NCI-H2171 (cell line): ENCODE results near the gene YARS1.
"Not testable (repeated sequence)": the region's sequence is repeated elsewhere in the genome, so short reads cannot be mapped to it uniquely, and the experiment has no call there.

Source experiments
- DNase-seq: peaks from one replicate; lab custom pipeline; 2025; lab: John Stamatoyannopoulos, UW

YARS1 gene

GRCh38 chr1:32817815-32818786 is 943 bp upstream of the YARS1 start:
- DNase-seq: peak; percentile 87

GRCh38 chr1:32816676-32817158 is 441 bp downstream of the YARS1 start:
- no peak for DNase-seq

GRCh38 chr1:32813941-32814739 is 3.0 kb downstream of the YARS1 start:
- DNase-seq: no peak

GRCh38 chr1:32811917-32812316 is 5.2 kb downstream of the YARS1 start:
- DNase-seq: no peak

- no peak for DNase-seq
These were observed 5.9 kb downstream of the YARS1 start for GRCh38 chr1:32811265-32811664.

GRCh38 chr1:32810358-32810757 is 6.8 kb downstream of the YARS1 start:
- no peak for DNase-seq

- no peak for DNase-seq
These were observed 8.6 kb downstream of the YARS1 start for GRCh38 chr1:32808580-32808979.

- no peak for DNase-seq
These were observed 10.1 kb downstream of the YARS1 start for GRCh38 chr1:32806910-32807523.

- DNase-seq: no peak
These were observed 10.9 kb downstream of the YARS1 start for GRCh38 chr1:32806290-32806689.

- DNase-seq: not testable (repeated sequence)
These were observed 12.7 kb downstream of the YARS1 start for GRCh38 chr1:32804460-32804859.

GRCh38 chr1:32801096-32801715 is 16.0 kb downstream of the YARS1 start:
- no peak for DNase-seq

GRCh38 chr1:32798679-32799416 is 18.3 kb downstream of the YARS1 start:
- no peak for DNase-seq

GRCh38 chr1:32798191-32798590 is 19.0 kb downstream of the YARS1 start:
- DNase-seq: no peak

- no peak for DNase-seq
These were observed 19.7 kb downstream of the YARS1 start for GRCh38 chr1:32797456-32797855.

GRCh38 chr1:32795763-32796162 is 21.4 kb downstream of the YARS1 start:
- DNase-seq: not testable (repeated sequence)

- no peak for DNase-seq
These were observed 25.3 kb downstream of the YARS1 start for GRCh38 chr1:32791881-32792280.

- DNase-seq: not testable (repeated sequence)
These were observed 27.8 kb downstream of the YARS1 start for GRCh38 chr1:32789356-32789755.

- no peak for DNase-seq
These were observed 30.3 kb downstream of the YARS1 start for GRCh38 chr1:32786856-32787255.

- no peak for DNase-seq
These were observed 32.3 kb downstream of the YARS1 start for GRCh38 chr1:32784817-32785216.

GRCh38 chr1:32783851-32784250 is 33.3 kb downstream of the YARS1 start:
- DNase-seq: no peak

GRCh38 chr1:32782086-32782485 is 35.1 kb downstream of the YARS1 start:
- no peak for DNase-seq
